GM12891 (cell line): ENCODE measurements around the gene AP1AR.

Experiments
- POLR2A ChIP-seq: IDR thresholded peaks from 2 replicates; pipeline ENCODE4 v1.6.1; 2011; ENCODE audit warnings: low read depth, low read length, control low read depth
- POLR2AphosphoS5 ChIP-seq: IDR thresholded peaks from 2 replicates; pipeline ENCODE4 v1.6.1; 2011; ENCODE audit warnings: low read depth, low read length, control low read depth
- POU2F2 ChIP-seq: IDR thresholded peaks from 2 replicates; pipeline ENCODE4 v1.6.1; 2011; ENCODE audit warnings: low read depth, mild to moderate bottlenecking, control low read depth, low read length, moderate library complexity

DNA sequence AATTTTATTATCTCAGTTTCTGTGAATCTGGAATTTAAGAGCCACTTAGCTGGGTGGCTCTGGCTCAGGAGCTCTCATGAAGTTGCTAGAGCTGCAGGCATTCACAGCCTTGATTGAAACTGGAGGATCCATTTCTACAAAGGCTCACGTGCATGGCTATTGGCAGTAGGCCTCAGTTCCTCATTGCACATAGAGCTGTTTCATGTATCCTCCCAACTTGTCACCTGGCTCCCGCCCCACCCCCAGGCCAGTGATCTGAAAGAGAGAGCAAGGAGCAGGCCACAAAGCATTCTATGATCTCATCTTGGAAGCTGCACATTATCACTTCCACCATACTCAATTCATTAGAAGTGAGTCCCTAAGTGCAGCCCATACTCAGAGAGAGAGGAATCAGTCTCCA, 18.5 kb upstream of the AP1AR start:
- TF ChIP-seq POLR2A (no peak), POLR2AphosphoS5 (no peak), POU2F2 (no peak)
